Left ventricle myocardium inferior (tissue), 1 donor: ENCODE measurements around the gene ZNF490. TPM values are rescaled to one million over a fixed set of nuclear protein-coding genes. Genes with fewer than 3 reads are reported as not detected.
A peak's percentile ranks its signal among the peaks of the same experiment; 100 is the strongest.

Experiments used
- DNase-seq: peaks from one replicate; pipeline ENCODE4 v3.0.0-alpha.2; 2020
- H3K27ac ChIP-seq: fragments of 200-600 bp; replicated peaks from 2 replicates; pipeline ENCODE4 v1.8.0; 2021
- H3K27me3 ChIP-seq: fragments of 200-600 bp; 2 replicates; pipeline ENCODE4 v1.8.0; 2021; ENCODE audit warnings: low read depth
- H3K36me3 ChIP-seq: fragments of 200-600 bp; 2 replicates; pipeline ENCODE4 v1.8.0; 2021
- H3K4me1 ChIP-seq: fragments of 200-600 bp; 2 replicates; pipeline ENCODE4 v1.8.0; 2021
- H3K4me3 ChIP-seq: fragments of 200-600 bp; 2 replicates; pipeline ENCODE4 v1.8.0; 2021; ENCODE audit warnings: mild to moderate bottlenecking, moderate library complexity
- H3K9me3 ChIP-seq: fragments of 200-600 bp; replicated peaks from 2 replicates; pipeline ENCODE4 v1.8.0; 2021
- CTCF ChIP-seq: fragments of 200-600 bp; IDR thresholded peaks from 2 replicates; pipeline ENCODE4 v1.8.0; 2021; ENCODE audit warnings: antibody characterized with exemption, mild to moderate bottlenecking, borderline replicate concordance
- intact Hi-C: fragments of 100-400 bp; cut with micrococcal nuclease; formaldehyde crosslinking; loops from one replicate; pipeline ENCODE4 v1.11.0; 2022
- total RNA-seq: library from RNA; stranded (reverse); fragmentation: NEBNext Ultra II Directional; extraction: Animal tissue kit (Norgen Biotek cat#: 25700); gene quantifications from one replicate; pipeline ENCODE4 v1.2.1, GENCODE V29; 2021
- donor health status: DM: no; HTN: yes; CAD: no; lungs with severe emphysema.

Gene ZNF490
- total RNA-seq, 1 donor from 2014 or later, result 4.1 TPM

DNA sequence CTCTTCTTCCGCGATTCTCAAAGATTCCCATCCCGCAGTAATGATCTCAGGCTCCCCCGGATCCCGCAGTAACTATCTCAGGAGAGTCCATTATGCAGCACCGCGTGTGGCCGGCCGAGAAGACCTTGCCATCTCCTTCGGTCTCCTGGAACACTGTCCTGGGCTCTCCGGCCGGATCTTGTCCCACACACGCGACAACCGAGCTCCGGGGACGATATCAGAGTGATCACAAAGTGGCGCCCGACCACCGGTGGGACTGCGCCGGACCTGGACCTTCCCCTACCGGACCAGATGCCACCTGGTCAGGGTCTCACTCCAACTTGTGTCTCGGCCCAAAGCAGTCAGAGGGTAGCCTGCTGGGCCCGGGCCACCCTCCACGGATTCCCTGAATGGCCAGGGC lies 31.9 kb upstream of the ZNF490 start:
- DNase-seq, result no peak
- no peak for TF ChIP-seq CTCF
- intact Hi-C loops, result no loop called here

GRCh38 chr19:12641456-12641855 lies 30.8 kb upstream of the ZNF490 start:
- intact Hi-C loops, result no loop called here
- DNase-seq, result no peak
- Histone ChIP-seq H3K4me3 (no peak overlapping the region), H3K4me1 (peaks cover 11% of the 10 kb centered on the region), H3K9me3 (no peaks in the 10 kb centered on the region), H3K27me3 (no peaks in the 10 kb centered on the region), H3K27ac (no peak overlapping the region), H3K36me3 (no peaks in the 10 kb centered on the region)
- TF ChIP-seq CTCF, result no peak

More for the DNA sequence above, 31.9 kb upstream of the ZNF490 start:
- Histone ChIP-seq H3K9me3 (no peaks in the 10 kb centered on the region), H3K27me3 (no peaks in the 10 kb centered on the region), H3K4me1 (peaks cover 13% of the 10 kb centered on the region), H3K36me3 (no peaks in the 10 kb centered on the region), H3K4me3 (no peak overlapping the region), H3K27ac (no peak overlapping the region)

DNA sequence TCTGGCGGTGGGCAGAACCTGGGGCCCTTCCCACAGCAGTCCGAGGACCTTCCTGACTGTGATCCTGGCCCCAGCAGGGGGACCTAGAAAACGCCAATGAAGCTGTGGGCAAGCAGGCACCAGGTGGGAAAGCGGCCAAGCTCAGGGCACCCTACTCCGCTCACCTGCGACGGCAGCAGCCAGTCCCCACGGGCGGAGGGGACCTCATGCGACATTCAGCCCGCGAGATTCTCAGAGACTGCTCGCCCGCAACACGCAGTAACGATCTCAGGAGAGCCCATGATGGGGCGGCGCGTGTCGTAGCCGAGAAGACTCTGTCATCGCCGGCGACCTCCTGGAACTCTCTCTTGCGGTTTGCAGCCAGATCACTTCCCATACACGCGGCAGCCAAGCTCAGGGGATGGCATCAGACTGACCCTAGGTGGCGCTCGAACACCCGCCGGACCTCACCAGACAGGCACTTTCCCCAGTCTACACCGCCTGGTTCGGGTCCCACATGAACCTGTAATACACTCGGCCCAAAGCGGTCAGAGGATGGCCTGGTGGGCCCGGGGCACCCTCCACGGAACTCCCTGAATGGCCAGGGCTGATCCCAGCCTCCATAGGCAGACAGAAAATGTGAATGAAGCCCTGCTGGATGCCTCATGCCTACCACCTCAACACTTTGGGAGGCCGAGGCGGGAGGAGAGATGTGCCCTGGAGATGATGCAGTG lies 29.4 kb upstream of the ZNF490 start:
- H3K4me3 ChIP-seq, result peak overlapping the region; percentile 49
- H3K4me1 ChIP-seq, result peaks cover 11% of the 10 kb centered on the region
- no peaks in the 10 kb centered on the region for H3K36me3 ChIP-seq
- peak; percentile 84 for TF ChIP-seq CTCF
- no peaks in the 10 kb centered on the region for H3K27me3 ChIP-seq
- intact Hi-C loops, result no loop called here
- H3K27ac ChIP-seq, result no peak overlapping the region
- peak; percentile 81 for DNase-seq
- H3K9me3 ChIP-seq, result no peaks in the 10 kb centered on the region

DNA sequence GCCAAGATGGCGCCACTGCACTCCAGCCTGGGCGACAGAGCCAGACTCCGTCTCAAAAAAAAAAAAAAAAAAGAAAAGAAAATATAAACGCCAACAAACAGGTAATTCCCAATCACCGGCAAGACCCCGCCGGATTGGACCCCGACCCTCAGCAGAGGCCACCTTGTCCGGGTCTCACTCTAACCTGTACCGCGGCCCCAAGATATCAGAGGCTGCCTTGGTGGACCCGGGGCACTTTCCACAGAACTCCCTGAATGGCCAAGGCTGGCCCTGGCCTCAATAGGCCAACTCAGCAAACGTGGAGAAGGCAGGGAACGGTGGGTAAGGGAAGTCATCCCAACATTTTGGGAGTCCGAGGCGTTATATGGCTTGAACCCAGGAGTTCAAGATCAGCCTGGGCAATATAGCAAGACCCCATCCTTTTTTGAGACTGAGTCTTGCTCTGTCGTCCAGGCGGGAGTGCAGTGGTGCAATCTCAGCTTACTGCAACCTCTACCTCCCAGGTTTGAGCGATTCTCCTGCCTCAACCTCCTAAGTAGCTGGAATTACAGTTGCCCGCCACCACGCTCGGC lies 28.1 kb upstream of the ZNF490 start:
- intact Hi-C loops, result no loop called here
- Histone ChIP-seq H3K27ac (no peak overlapping the region), H3K9me3 (no peaks in the 10 kb centered on the region), H3K27me3 (no peaks in the 10 kb centered on the region), H3K4me1 (peaks cover 11% of the 10 kb centered on the region), H3K36me3 (no peaks in the 10 kb centered on the region), H3K4me3 (no peak overlapping the region)
- no peak for DNase-seq
- no peak for TF ChIP-seq CTCF

DNA sequence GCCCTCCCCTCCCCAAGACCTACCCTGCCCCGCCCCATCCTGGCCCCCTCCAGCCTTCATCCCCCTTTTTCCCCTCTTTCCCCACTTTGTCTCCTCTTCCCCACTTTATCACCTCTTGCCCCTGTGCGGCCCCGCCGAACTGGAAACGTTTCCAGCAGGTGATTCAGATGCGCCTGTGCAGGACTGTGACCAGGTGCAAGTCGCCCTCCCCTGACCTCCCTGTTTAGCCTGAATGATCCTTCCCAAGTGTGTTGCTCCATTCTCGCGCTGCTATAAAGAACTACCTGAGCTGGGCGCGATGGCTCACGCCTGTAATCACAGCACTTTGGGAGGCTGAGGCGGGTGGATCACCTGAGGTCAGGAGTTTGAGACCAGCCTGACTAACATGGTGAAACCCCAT lies 26.0 kb upstream of the ZNF490 start:
- intact Hi-C loops, result no loop called here
- H3K36me3 ChIP-seq, result peaks cover 10% of the 10 kb centered on the region
- no peaks in the 10 kb centered on the region for H3K9me3 ChIP-seq
- TF ChIP-seq CTCF, result no peak
- no peak overlapping the region for H3K27ac ChIP-seq
- peaks cover 11% of the 10 kb centered on the region for H3K4me1 ChIP-seq
- no peak overlapping the region for H3K4me3 ChIP-seq
- H3K27me3 ChIP-seq, result no peaks in the 10 kb centered on the region
- DNase-seq, result no peak
